SH-SY5Y (cell line): Measurements from ENCODE around the gene GCNT2.

ENCODE experiments used
- GATA2 ChIP-seq: IDR thresholded peaks from 2 replicates; pipeline ENCODE4 v1.6.1; 2011; ENCODE audit warnings: mild to moderate bottlenecking, low read depth, low read length
- GATA3 ChIP-seq: IDR thresholded peaks from 2 replicates; pipeline ENCODE4 v1.6.1; 2011; ENCODE audit warnings: low read depth, mild to moderate bottlenecking, low read length, moderate library complexity

GRCh38 chr6:10659699-10660348, 138.7 kb downstream of the GCNT2 start:
- TF ChIP-seq GATA3, result no peak
- no peak for TF ChIP-seq GATA2
